Esophagus muscularis mucosa (tissue), 4 donors: ENCODE measurements around the gene C1S. TPM values are rescaled to one million over a fixed set of nuclear protein-coding genes. Genes with fewer than 3 reads are reported as not detected.

Experiments used
- DNase-seq: peaks from one replicate; pipeline ENCODE4 v3.0.0-alpha.2; 2017; ENCODE audit errors: extremely low spot score
- H3K27ac ChIP-seq, 4 donors: fragments of 200-600 bp; sonication (generic); replicated peaks in 1 of 4; 1 replicate in 3 of 4; 2 replicates in 1 of 4; pipeline ENCODE4 v1.5.1; 2016 to 2019; ENCODE audit warnings: mild to moderate bottlenecking in 1 of 4
- H3K27me3 ChIP-seq, 4 donors: fragments of 200-600 bp; sonication (generic); one replicate each; pipeline versions ENCODE4 v1.5.1 to v1.6.0; 2016 to 2019
- H3K36me3 ChIP-seq, 4 donors: fragments of 200-600 bp; sonication (generic); one replicate each; pipeline ENCODE4 v1.5.1; 2016 to 2019
- H3K4me1 ChIP-seq, 4 donors: fragments of 200-600 bp; sonication (generic); one replicate each; pipeline ENCODE4 v1.5.1; 2016 to 2019
- H3K4me3 ChIP-seq, 4 donors: fragments of 200-600 bp; sonication (generic); 1 replicate in 2 of 4; 2 replicates in 2 of 4; pipeline ENCODE4 v1.5.1; 2016 to 2019; ENCODE audit warnings: mild to moderate bottlenecking in 4 of 4, moderate library complexity in 1 of 4
- H3K9me3 ChIP-seq, 4 donors: fragments of 200-600 bp; sonication (generic); 1 replicate in 3 of 4; 2 replicates in 1 of 4; pipeline ENCODE4 v1.5.1; 2016 to 2019
- EP300 ChIP-seq: sonication (generic); formaldehyde crosslinking; IDR thresholded peaks from one replicate; pipeline ENCODE4 v1.6.1; 2017; ENCODE audit warnings: antibody characterized with exemption
- POLR2A ChIP-seq: fragments of 450-650 bp; IDR thresholded peaks from one replicate; pipeline ENCODE4 v1.6.1; 2017; ENCODE audit warnings: antibody characterized with exemption, moderate library complexity, mild to moderate bottlenecking, low read depth
- POLR2AphosphoS5 ChIP-seq, 2 donors: sonication (generic); formaldehyde crosslinking; IDR thresholded peaks; one replicate each; pipeline ENCODE4 v1.6.1; 2017; ENCODE audit warnings: antibody characterized with exemption in 2 of 2
- WGBS: methylation state at CpG from one replicate; pipeline ENCODE4 v1.1.5; 2018; 5-methylcytosine and 5-hydroxymethylcytosine counted together
- intact Hi-C: fragments of 100-400 bp; cut with DNase I; formaldehyde crosslinking; loops from one replicate; pipeline ENCODE4 v1.15.1; 2023
- total RNA-seq, 4 donors: library from RNA; depleted of rRNA; stranded (reverse); fragments of >200 nt; gene quantifications; one replicate each; pipeline versions ENCODE4 v1.1.0 to v1.2.1, GENCODE V29; 2016
- TF ChIP-seq, protein P1 (sequence below), 3 experiments: fragments of 200-600 bp in 2 of 3; fragments of 450-650 bp in 1 of 3; sonication (generic) in 2 of 3; IDR thresholded peaks; one replicate each; pipeline ENCODE4 v1.5.1; 2017 to 2019; ENCODE audit warnings: antibody characterized with exemption in 3 of 3, mild to moderate bottlenecking in 2 of 3, moderate library complexity in 1 of 3

Gene C1S
- total RNA-seq, 4 donors from 2014 or later = 454 to 549 (median 512) TPM

DNA sequence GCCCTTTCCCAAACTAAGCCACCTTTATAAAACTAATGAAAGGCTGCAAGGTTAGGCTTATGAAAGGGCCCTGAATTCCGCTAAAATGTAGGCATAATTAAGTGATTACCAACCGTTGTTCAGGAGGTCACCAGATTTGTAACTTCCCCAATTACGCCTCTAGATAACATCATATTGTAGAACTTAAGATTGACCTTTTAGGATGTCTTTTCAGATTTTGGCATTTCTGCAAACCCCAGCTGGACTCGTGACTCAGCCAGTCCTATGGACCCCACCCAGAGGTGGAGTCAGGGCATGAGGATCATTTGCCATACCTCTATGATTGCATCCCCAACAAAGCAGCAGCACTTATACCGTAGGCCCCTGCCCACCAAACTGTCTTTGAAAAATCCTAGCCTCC, 38.6 kb upstream of the C1S start:
- Histone ChIP-seq H3K4me3 (no peak overlapping the region), H3K36me3 (no peaks in the 10 kb centered on the region), H3K4me1 (peaks cover 13 to 19% (median 17%) of the 10 kb centered on the region in 4 donors), H3K9me3 (no peaks in the 10 kb centered on the region), H3K27ac (no peak overlapping the region), H3K27me3 (no peaks in the 10 kb centered on the region)
- TF ChIP-seq POLR2AphosphoS5 (IDR thresholded peaks at IDR 0.05) (no peak), POLR2A (no peak), EP300 (no peak)
- TF ChIP-seq, protein P1, sequence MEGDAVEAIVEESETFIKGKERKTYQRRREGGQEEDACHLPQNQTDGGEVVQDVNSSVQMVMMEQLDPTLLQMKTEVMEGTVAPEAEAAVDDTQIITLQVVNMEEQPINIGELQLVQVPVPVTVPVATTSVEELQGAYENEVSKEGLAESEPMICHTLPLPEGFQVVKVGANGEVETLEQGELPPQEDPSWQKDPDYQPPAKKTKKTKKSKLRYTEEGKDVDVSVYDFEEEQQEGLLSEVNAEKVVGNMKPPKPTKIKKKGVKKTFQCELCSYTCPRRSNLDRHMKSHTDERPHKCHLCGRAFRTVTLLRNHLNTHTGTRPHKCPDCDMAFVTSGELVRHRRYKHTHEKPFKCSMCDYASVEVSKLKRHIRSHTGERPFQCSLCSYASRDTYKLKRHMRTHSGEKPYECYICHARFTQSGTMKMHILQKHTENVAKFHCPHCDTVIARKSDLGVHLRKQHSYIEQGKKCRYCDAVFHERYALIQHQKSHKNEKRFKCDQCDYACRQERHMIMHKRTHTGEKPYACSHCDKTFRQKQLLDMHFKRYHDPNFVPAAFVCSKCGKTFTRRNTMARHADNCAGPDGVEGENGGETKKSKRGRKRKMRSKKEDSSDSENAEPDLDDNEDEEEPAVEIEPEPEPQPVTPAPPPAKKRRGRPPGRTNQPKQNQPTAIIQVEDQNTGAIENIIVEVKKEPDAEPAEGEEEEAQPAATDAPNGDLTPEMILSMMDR (IDR thresholded peaks at IDR 0.05) = no peak
- DNase-seq = no peak
- 71% methylated on average over 5 of the region's 5 CpGs for WGBS
- intact Hi-C loops = no loop called here

DNA sequence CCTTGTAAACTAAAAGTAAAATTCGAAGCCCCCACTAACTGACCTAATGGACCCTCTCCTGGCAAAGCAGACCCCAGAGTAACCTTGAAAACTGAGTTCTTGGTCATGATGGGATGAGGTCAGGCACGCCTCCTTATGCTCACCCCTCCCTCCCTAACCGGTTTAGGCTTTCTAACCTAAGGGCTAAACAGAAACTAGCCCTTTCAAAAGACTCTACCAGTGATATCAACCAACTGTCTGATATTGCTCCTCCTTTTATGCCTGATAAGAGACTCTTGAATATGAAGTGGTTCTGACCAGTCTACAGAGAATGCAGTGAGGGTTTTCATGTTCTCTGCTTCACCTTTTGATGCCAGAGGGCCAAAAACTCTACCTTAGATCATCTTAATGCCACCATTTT, 37.4 kb upstream of the C1S start:
- TF ChIP-seq EP300 (no peak), POLR2AphosphoS5 (IDR thresholded peaks at IDR 0.05) (no peak), POLR2A (no peak)

DNA sequence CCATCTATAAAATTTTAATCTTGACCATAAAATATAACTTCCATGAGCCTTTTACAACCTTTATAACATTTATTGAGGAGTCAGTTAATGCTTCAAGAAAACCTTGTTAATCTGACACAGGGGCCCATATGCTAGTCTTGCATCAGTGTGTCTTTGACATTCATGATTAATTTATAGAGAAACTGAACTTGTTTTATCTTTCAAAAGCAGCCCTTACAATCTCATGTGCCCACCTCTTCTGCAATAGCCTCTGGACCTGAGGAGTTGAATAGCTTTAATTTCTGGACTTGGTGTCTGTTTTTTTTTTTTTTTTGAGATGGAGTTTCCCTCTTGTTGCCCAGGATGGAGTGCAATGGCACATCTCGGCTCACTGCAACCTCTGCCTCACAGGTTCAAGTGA, 33.7 kb upstream of the C1S start:
- 78% methylated on average over 1 of the region's 1 CpG for WGBS
- no peak for DNase-seq

More for the DNA sequence above, 37.4 kb upstream of the C1S start:
- WGBS = 87% methylated on average over 3 of the region's 3 CpGs
- no peaks in the 10 kb centered on the region for H3K9me3 ChIP-seq
- H3K4me1 ChIP-seq = peaks cover 5 to 10% (median 8%) of the 10 kb centered on the region in 4 donors
- intact Hi-C loops = no loop called here
- no peaks in the 10 kb centered on the region for H3K27me3 ChIP-seq
- no peaks in the 10 kb centered on the region for H3K36me3 ChIP-seq
- no peak for DNase-seq
- H3K4me3 ChIP-seq = no peak overlapping the region
- no peak overlapping the region for H3K27ac ChIP-seq

DNA sequence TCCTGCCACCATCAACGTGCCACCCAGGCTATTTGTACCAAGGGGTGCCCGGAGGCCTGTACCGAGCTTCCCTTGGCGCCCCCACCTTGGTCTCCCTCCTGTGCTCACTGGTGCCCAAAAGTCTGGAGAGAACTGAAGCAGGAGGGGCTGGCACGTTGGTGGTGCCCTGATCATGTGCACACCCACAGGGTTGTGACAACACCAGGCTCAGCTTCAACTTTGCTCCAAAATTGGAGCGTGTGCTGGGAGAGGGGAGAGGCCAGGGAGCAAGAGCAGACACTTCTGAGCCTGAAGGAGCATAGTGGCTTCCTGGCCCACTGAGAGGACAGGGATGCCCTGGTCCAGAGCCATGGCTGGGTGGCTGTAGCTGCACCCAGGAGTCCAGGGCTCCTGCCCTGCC, 29.2 kb upstream of the C1S start:
- Histone ChIP-seq H3K36me3 (no peaks in the 10 kb centered on the region), H3K4me3 (no peak overlapping the region), H3K9me3 (no peaks in the 10 kb centered on the region), H3K4me1 (no peaks in the 10 kb centered on the region), H3K27me3 (no peaks in the 10 kb centered on the region), H3K27ac (no peak overlapping the region)
- intact Hi-C loops = no loop called here
- no peak for DNase-seq
- no CpG with 5 or more reads among the region's 6 CpGs for WGBS
- TF ChIP-seq EP300 (no peak), POLR2A (no peak), POLR2AphosphoS5 (IDR thresholded peaks at IDR 0.05) (no peak)
- TF ChIP-seq, protein P1 (IDR thresholded peaks at IDR 0.05) = no peak

More for the DNA sequence above, 33.7 kb upstream of the C1S start:
- Histone ChIP-seq H3K36me3 (no peaks in the 10 kb centered on the region), H3K4me3 (no peak overlapping the region), H3K27me3 (no peaks in the 10 kb centered on the region), H3K4me1 (no peaks in the 10 kb centered on the region), H3K27ac (no peak overlapping the region), H3K9me3 (no peaks in the 10 kb centered on the region)
- intact Hi-C loops = no loop called here
- TF ChIP-seq EP300 = no peak
- no peak for TF ChIP-seq POLR2AphosphoS5 (IDR thresholded peaks at IDR 0.05)
- TF ChIP-seq, protein P1 (IDR thresholded peaks at IDR 0.05) = no peak
- TF ChIP-seq POLR2A = no peak

DNA sequence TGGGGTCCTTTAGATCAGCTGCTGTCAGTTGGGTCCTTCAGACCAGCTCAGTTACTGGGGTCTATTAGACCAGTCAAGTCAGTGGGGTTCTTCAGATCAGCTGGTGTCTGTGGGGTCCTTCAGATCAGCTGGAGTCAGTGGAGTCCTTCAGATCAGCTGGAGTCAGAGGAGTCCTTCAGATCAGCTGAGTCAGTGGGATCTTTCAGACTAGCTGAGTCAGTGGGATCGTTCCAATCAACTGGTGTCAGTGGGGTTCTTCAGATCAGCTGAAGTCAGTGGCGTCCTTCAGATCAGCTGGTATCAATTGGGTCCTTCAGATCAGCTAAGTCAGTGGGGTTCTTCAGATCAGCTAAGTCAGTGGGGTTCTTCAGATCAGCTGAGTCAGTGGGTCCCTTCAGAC, 27.5 kb upstream of the C1S start:
- H3K27me3 ChIP-seq = no peaks in the 10 kb centered on the region
- intact Hi-C loops = no loop called here
- DNase-seq = no peak
- 70% methylated on average over 2 of the region's 2 CpGs for WGBS
- no peaks in the 10 kb centered on the region for H3K36me3 ChIP-seq
- no peak overlapping the region for H3K4me3 ChIP-seq
- H3K4me1 ChIP-seq = no peaks in the 10 kb centered on the region
- no peak overlapping the region for H3K27ac ChIP-seq
- no peaks in the 10 kb centered on the region for H3K9me3 ChIP-seq
- TF ChIP-seq EP300 (no peak), POLR2AphosphoS5 (IDR thresholded peaks at IDR 0.05) (no peak)

DNA sequence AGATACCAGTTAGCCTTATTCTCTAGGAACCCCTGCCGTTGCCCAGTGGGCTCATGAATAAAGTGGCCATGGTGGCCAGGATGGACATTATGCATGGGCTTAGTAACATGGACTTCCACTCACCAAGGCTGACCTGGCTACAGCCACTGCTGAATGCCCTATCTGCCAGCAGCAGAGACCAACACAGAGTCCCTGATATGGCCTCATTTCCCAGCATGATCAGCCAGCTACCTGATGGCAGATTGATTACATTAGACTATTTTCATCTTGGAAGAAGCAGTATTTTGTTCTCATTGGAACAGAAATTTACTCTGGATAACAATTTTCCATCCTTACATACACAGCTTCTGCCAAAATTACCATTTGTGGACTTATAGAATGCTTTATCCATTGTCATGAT, 26.1 kb upstream of the C1S start:
- WGBS = 67% methylated on average over 1 of the region's 1 CpG
- Histone ChIP-seq H3K4me3 (no peak overlapping the region), H3K9me3 (no peaks in the 10 kb centered on the region), H3K36me3 (no peaks in the 10 kb centered on the region), H3K27ac (no peak overlapping the region), H3K27me3 (no peaks in the 10 kb centered on the region), H3K4me1 (no peaks in the 10 kb centered on the region)
- intact Hi-C loops = no loop called here
- DNase-seq = no peak
- TF ChIP-seq EP300 (no peak), POLR2A (no peak), POLR2AphosphoS5 (IDR thresholded peaks at IDR 0.05) (no peak)
- TF ChIP-seq, protein P1 (IDR thresholded peaks at IDR 0.05) = no peak
